SK-N-SH treated with all-trans-retinoic acid at 6 μM for 48 hours (cell line): ENCODE data around the gene SPSB2.

Experiments used
- ATAC-seq: fragments of 200-7000 bp; cut with Tn5 transposase; 3 replicates; pipeline ENCODE4 v1.9.1; 2020; ENCODE audit warnings: mild to moderate bottlenecking, moderate library complexity
- BACH2 ChIP-seq: fragments of 250-450 bp; sonication (Bioruptor Pico); IDR thresholded peaks from 2 replicates; pipeline ENCODE4 v1.9.0; 2021; ENCODE audit warnings: mild to moderate bottlenecking, borderline replicate concordance
- CSDC2 ChIP-seq: fragments of 250-450 bp; sonication (Bioruptor Pico); IDR thresholded peaks from 2 replicates; pipeline ENCODE4 v1.5.0; 2020; ENCODE audit warnings: mild to moderate bottlenecking, moderate library complexity
- GLIS3 ChIP-seq: fragments of 250-450 bp; sonication (Bioruptor Pico); IDR thresholded peaks from 2 replicates; pipeline ENCODE4 v1.5.0; 2020; ENCODE audit warnings: mild to moderate bottlenecking, moderate library complexity
- ISL1 ChIP-seq: fragments of 250-450 bp; sonication (Bioruptor Pico); IDR thresholded peaks from 2 replicates; pipeline ENCODE4 v2.1.2; 2022; ENCODE audit warnings: mild to moderate bottlenecking, moderate library complexity
- OSR1 ChIP-seq: fragments of 250-450 bp; sonication (Bioruptor Pico); IDR thresholded peaks from 2 replicates; pipeline ENCODE4 v1.8.0; 2022; ENCODE audit warnings: moderate library complexity, mild to moderate bottlenecking, inconsistent platforms
- PPARA ChIP-seq: fragments of 250-450 bp; sonication (Bioruptor Pico); IDR thresholded peaks from 2 replicates; pipeline ENCODE4 v1.5.0; 2020; ENCODE audit warnings: mild to moderate bottlenecking, borderline replicate concordance
- RARB ChIP-seq: fragments of 250-450 bp; sonication (Bioruptor Pico); IDR thresholded peaks from 2 replicates; pipeline ENCODE4 v1.8.0; 2021; ENCODE audit warnings: mild to moderate bottlenecking, moderate library complexity
- SNAI2 ChIP-seq: fragments of 250-450 bp; sonication (Bioruptor Pico); IDR thresholded peaks from 2 replicates; pipeline ENCODE4 v1.5.0; 2020; ENCODE audit warnings: mild to moderate bottlenecking, moderate library complexity
- TOX ChIP-seq: fragments of 250-450 bp; sonication (Bioruptor Pico); IDR thresholded peaks from 2 replicates; pipeline ENCODE4 v1.8.0; 2021; ENCODE audit warnings: mild to moderate bottlenecking, moderate library complexity, borderline replicate concordance
- ZC3H10 ChIP-seq: fragments of 250-450 bp; sonication (Bioruptor Pico); IDR thresholded peaks from 2 replicates; pipeline ENCODE4 v1.5.1; 2021; ENCODE audit warnings: mild to moderate bottlenecking, moderate library complexity
- ZFP3 ChIP-seq: fragments of 250-450 bp; sonication (Bioruptor Pico); IDR thresholded peaks from 2 replicates; pipeline ENCODE4 v1.5.0; 2020; ENCODE audit warnings: mild to moderate bottlenecking, moderate library complexity
- ZNF565 ChIP-seq: fragments of 450-650 bp; formaldehyde crosslinking; conservative IDR thresholded peaks from 2 replicates; pipeline ENCODE4 v1.5.0; 2020; ENCODE audit warnings: low read depth, mild to moderate bottlenecking, moderate library complexity
- ZNF70 ChIP-seq: fragments of 450-650 bp; formaldehyde crosslinking; IDR thresholded peaks from 2 replicates; pipeline ENCODE4 v1.5.0; 2020; ENCODE audit warnings: mild to moderate bottlenecking, moderate library complexity
- ZNF8 ChIP-seq: fragments of 450-650 bp; formaldehyde crosslinking; IDR thresholded peaks from 2 replicates; pipeline ENCODE4 v1.5.0; 2020; ENCODE audit warnings: mild to moderate bottlenecking, moderate library complexity
- TF ChIP-seq, protein P1 (sequence below): fragments of 250-450 bp; sonication (Bioruptor Pico); IDR thresholded peaks from 2 replicates; pipeline ENCODE4 v1.8.0; 2021; ENCODE audit warnings: low read depth, mild to moderate bottlenecking, moderate library complexity, borderline replicate concordance
- TF ChIP-seq, protein P2 (sequence below): fragments of 250-450 bp; sonication (Bioruptor Pico); IDR thresholded peaks from 2 replicates; pipeline ENCODE4 v1.5.1; 2020; ENCODE audit warnings: low read depth, mild to moderate bottlenecking, moderate library complexity
- TF ChIP-seq, protein P3 (sequence below): fragments of 250-450 bp; sonication (Bioruptor Pico); IDR thresholded peaks from 2 replicates; pipeline ENCODE4 v1.8.0; 2020; ENCODE audit warnings: mild to moderate bottlenecking, moderate library complexity, borderline replicate concordance
- TF ChIP-seq, protein P4 (sequence below): fragments of 250-450 bp; sonication (Bioruptor Pico); IDR thresholded peaks from 2 replicates; pipeline ENCODE4 v1.5.0; 2020; ENCODE audit warnings: mild to moderate bottlenecking, moderate library complexity

Gene SPSB2

GRCh38 chr12:6831450-6831995 is 41.6 kb downstream of the SPSB2 start:
- TF ChIP-seq, protein P1, sequence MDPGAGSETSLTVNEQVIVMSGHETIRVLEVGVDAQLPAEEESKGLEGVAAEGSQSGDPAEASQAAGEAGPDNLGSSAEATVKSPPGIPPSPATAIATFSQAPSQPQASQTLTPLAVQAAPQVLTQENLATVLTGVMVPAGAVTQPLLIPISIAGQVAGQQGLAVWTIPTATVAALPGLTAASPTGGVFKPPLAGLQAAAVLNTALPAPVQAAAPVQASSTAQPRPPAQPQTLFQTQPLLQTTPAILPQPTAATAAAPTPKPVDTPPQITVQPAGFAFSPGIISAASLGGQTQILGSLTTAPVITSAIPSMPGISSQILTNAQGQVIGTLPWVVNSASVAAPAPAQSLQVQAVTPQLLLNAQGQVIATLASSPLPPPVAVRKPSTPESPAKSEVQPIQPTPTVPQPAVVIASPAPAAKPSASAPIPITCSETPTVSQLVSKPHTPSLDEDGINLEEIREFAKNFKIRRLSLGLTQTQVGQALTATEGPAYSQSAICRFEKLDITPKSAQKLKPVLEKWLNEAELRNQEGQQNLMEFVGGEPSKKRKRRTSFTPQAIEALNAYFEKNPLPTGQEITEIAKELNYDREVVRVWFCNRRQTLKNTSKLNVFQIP (CRISPR knock-in tag): no peak
- TF ChIP-seq PPARA (CRISPR knock-in tag): no peak
- no peak for TF ChIP-seq ZNF8 (CRISPR knock-in tag)
- TF ChIP-seq ZNF70 (CRISPR knock-in tag): no peak
- TF ChIP-seq, protein P2, sequence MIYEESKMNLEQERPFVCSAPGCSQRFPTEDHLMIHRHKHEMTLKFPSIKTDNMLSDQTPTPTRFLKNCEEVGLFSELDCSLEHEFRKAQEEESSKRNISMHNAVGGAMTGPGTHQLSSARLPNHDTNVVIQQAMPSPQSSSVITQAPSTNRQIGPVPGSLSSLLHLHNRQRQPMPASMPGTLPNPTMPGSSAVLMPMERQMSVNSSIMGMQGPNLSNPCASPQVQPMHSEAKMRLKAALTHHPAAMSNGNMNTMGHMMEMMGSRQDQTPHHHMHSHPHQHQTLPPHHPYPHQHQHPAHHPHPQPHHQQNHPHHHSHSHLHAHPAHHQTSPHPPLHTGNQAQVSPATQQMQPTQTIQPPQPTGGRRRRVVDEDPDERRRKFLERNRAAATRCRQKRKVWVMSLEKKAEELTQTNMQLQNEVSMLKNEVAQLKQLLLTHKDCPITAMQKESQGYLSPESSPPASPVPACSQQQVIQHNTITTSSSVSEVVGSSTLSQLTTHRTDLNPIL (CRISPR knock-in tag): no peak
- no peak for TF ChIP-seq CSDC2
- no peak for TF ChIP-seq ZNF565 (CRISPR knock-in tag)
- TF ChIP-seq, protein P3, sequence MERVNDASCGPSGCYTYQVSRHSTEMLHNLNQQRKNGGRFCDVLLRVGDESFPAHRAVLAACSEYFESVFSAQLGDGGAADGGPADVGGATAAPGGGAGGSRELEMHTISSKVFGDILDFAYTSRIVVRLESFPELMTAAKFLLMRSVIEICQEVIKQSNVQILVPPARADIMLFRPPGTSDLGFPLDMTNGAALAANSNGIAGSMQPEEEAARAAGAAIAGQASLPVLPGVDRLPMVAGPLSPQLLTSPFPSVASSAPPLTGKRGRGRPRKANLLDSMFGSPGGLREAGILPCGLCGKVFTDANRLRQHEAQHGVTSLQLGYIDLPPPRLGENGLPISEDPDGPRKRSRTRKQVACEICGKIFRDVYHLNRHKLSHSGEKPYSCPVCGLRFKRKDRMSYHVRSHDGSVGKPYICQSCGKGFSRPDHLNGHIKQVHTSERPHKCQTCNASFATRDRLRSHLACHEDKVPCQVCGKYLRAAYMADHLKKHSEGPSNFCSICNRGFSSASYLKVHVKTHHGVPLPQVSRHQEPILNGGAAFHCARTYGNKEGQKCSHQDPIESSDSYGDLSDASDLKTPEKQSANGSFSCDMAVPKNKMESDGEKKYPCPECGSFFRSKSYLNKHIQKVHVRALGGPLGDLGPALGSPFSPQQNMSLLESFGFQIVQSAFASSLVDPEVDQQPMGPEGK (CRISPR knock-in tag): no peak
- TF ChIP-seq BACH2 (CRISPR knock-in tag): no peak
- TF ChIP-seq ISL1 (CRISPR knock-in tag): no peak
- TF ChIP-seq RARB (CRISPR knock-in tag): no peak
- no peak for TF ChIP-seq GLIS3 (CRISPR knock-in tag)
- no peak for TF ChIP-seq ZFP3
- no peak for TF ChIP-seq OSR1 (CRISPR knock-in tag)
- ATAC-seq: no peak

DNA sequence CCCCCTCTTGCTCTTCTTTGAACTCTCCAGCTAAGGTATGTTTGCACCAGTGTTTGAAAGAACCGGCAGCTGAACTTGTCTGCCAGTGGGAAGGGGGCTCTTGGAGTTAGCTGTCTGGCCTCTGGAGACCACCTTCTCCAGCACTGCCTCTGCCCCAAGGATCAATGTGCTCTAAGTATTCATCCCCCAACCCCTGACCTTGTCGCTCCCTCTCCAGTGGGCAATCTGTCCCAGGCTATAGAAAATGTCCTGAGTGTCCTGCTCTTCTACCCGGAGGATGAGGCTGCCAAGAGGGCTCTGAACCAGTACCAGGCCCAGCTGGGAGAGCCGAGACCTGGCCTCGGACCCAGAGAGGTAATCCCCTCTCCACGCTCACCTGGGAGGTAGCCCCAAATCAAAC is 42.1 kb downstream of the SPSB2 start:
- no peak for ATAC-seq
- TF ChIP-seq ZNF8 (CRISPR knock-in tag) (no peak), PPARA (CRISPR knock-in tag) (no peak), GLIS3 (CRISPR knock-in tag) (no peak)

DNA sequence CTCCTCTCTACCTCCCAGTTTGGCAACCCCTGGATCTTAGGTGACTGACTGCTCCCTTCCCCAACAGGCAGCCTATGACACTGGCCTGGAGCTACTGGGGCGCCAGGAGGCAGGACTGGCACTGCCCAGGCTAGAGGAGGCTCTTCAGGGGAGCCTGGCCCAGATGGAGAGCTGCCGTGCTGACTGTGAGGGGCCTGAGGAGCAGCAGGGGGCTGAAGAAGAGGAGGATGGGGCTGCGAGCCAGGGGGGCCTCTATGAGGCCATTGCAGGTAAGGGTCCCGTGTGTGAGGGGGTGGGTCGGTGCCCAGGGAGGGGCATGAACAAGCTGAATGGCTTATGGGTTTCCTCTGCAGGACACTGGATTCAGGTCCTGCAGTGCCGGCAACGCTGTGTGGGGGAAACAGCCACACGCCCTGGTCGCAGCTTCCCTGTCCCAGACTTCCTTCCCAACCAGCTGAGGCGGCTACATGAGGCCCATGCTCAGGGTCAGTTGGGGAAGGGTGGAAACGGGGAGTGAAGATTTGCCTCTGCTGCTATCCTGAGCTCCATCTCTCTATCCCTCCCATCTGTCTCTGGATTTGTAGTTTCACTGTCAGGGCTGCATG is 42.7 kb downstream of the SPSB2 start:
- TF ChIP-seq RARB (CRISPR knock-in tag) (no peak), ZNF8 (CRISPR knock-in tag) (no peak), TOX (CRISPR knock-in tag) (no peak), ZNF565 (CRISPR knock-in tag) (no peak), ZNF70 (CRISPR knock-in tag) (no peak), CSDC2 (no peak), SNAI2 (no peak), ZC3H10 (CRISPR knock-in tag) (no peak), BACH2 (CRISPR knock-in tag) (no peak)
- TF ChIP-seq, protein P4, sequence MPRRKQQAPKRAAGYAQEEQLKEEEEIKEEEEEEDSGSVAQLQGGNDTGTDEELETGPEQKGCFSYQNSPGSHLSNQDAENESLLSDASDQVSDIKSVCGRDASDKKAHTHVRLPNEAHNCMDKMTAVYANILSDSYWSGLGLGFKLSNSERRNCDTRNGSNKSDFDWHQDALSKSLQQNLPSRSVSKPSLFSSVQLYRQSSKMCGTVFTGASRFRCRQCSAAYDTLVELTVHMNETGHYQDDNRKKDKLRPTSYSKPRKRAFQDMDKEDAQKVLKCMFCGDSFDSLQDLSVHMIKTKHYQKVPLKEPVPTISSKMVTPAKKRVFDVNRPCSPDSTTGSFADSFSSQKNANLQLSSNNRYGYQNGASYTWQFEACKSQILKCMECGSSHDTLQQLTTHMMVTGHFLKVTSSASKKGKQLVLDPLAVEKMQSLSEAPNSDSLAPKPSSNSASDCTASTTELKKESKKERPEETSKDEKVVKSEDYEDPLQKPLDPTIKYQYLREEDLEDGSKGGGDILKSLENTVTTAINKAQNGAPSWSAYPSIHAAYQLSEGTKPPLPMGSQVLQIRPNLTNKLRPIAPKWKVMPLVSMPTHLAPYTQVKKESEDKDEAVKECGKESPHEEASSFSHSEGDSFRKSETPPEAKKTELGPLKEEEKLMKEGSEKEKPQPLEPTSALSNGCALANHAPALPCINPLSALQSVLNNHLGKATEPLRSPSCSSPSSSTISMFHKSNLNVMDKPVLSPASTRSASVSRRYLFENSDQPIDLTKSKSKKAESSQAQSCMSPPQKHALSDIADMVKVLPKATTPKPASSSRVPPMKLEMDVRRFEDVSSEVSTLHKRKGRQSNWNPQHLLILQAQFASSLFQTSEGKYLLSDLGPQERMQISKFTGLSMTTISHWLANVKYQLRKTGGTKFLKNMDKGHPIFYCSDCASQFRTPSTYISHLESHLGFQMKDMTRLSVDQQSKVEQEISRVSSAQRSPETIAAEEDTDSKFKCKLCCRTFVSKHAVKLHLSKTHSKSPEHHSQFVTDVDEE (CRISPR knock-in tag): no peak
- TF ChIP-seq, protein P3 (CRISPR knock-in tag): no peak
- no peak for ATAC-seq
